Effector memory CD4-positive, alpha-beta T cell (primary cell): ENCODE results near the gene PSPC1.
"Not testable (repeated sequence)": the region's sequence is repeated elsewhere in the genome, so short reads cannot be mapped to it uniquely, and the experiment has no call there.

Experiments
- DNase-seq, 3 donors: peaks; one replicate each; pipeline ENCODE4 v3.0.0-alpha.2; 2020
- H3K27ac ChIP-seq: 2 replicates; pipeline ENCODE4 v1.7.0; 2013; ENCODE audit warnings: mild to moderate bottlenecking, low read length, moderate library complexity; ENCODE audit not compliant: insufficient read depth, poor library complexity, severe bottlenecking
- H3K27me3 ChIP-seq: replicated peaks from 2 replicates; pipeline ENCODE4 v1.7.0; 2013; ENCODE audit warnings: mild to moderate bottlenecking, low read length; ENCODE audit not compliant: insufficient read depth, control insufficient read depth, poor library complexity, severe bottlenecking
- H3K36me3 ChIP-seq: 2 replicates; pipeline ENCODE4 v1.7.0; 2013; ENCODE audit warnings: mild to moderate bottlenecking, low read length, moderate library complexity; ENCODE audit not compliant: control insufficient read depth, insufficient read depth
- H3K4me1 ChIP-seq: 2 replicates; pipeline ENCODE4 v1.7.0; 2013; ENCODE audit warnings: low read length, mild to moderate bottlenecking; ENCODE audit not compliant: control insufficient read depth, insufficient read depth, poor library complexity, severe bottlenecking
- H3K4me3 ChIP-seq: 2 replicates; pipeline ENCODE4 v1.7.0; 2013; ENCODE audit warnings: low read length, low read depth, mild to moderate bottlenecking; ENCODE audit not compliant: insufficient read depth, poor library complexity, severe bottlenecking
- H3K9me3 ChIP-seq: 2 replicates; pipeline ENCODE4 v1.7.0; 2013; ENCODE audit warnings: mild to moderate bottlenecking, low read length, moderate library complexity; ENCODE audit not compliant: control insufficient read depth

Gene PSPC1

DNA sequence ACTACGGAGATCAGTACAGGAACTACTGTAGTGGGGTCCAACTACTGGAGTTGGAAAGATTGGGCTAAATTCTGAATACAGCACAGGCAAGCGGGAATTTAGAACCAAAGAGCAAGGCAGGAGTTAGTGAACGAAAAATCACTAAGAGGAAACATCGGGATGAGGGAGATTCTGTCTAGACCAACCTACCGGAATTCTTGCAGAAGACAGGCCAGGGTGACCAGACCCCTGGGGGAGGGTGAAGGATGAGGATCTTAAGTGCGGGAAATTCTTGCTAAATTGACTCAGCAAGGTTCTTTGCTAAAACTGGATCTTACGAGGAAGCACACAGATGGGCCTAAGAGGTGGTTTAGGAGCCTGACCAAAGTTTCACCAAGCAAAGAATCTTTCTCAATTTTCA lies 13.2 kb upstream of the PSPC1 start:
- H3K27me3 ChIP-seq, result no peaks in the 10 kb centered on the region
- no peaks in the 10 kb centered on the region for H3K4me1 ChIP-seq
- DNase-seq, result no peak
- no peaks in the 10 kb centered on the region for H3K36me3 ChIP-seq
- no peaks in the 10 kb centered on the region for H3K9me3 ChIP-seq
- H3K4me3 ChIP-seq, result no peak overlapping the region
- no peak overlapping the region for H3K27ac ChIP-seq

DNA sequence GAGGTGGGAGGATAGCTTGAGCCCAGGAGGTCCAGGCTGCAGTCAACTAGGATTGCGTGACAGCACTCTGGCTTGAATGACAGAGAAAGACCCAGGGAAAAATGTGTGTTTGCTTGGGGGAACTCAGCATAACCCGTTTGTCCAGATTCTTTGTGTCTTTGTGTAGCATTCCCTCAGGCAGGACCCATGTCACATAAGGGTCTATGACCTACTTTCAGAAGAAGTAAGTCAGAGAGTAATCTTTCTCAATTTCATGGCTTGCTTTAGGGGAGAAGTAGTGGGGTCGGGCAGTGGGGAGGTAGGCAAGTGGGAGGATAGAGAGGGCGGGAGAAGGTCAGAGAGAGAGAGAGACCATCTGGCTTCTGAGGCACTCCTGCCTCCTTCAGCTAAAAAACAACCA lies 11.9 kb upstream of the PSPC1 start:
- H3K27ac ChIP-seq, result no peak overlapping the region
- no peak for DNase-seq
- H3K36me3 ChIP-seq, result no peaks in the 10 kb centered on the region
- H3K27me3 ChIP-seq, result no peaks in the 10 kb centered on the region
- no peaks in the 10 kb centered on the region for H3K9me3 ChIP-seq
- no peaks in the 10 kb centered on the region for H3K4me1 ChIP-seq
- H3K4me3 ChIP-seq, result no peak overlapping the region

DNA sequence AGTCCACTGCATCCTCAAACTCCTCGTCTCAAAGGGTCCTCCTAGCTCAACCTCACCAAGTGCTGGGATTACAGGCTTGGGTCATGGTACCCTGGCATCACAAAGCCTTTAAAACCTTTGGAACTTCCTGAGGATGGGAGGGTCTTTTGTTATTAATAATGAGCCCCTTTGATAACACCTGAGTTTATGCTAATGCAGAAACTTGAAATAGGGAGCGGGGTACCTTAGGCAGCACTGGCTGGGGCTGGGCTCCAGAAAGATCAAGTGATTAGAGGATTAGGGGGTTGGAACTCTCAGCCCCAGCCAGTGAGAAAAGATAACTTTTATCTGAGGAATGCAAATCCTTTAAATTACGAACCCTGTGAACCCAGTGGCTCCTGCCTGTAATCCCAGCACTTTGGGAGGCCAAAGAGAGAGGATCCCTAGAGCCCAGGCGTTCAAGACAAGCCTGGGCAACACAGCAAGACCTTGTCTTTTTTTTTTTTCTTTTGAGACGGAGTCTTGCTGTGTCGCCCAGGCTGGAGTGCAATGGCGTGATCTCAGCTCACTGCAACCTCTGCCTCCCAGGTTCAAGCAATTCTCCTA lies 9.3 kb upstream of the PSPC1 start:
- H3K36me3 ChIP-seq, result no peaks in the 10 kb centered on the region
- no peaks in the 10 kb centered on the region for H3K9me3 ChIP-seq
- no peaks in the 10 kb centered on the region for H3K4me1 ChIP-seq
- H3K27ac ChIP-seq, result no peak overlapping the region
- H3K4me3 ChIP-seq, result no peak overlapping the region
- no peaks in the 10 kb centered on the region for H3K27me3 ChIP-seq
- no peak for DNase-seq

- no peaks in the 10 kb centered on the region for H3K27me3 ChIP-seq
- H3K36me3 ChIP-seq, result no peaks in the 10 kb centered on the region
- no peaks in the 10 kb centered on the region for H3K9me3 ChIP-seq
- peak overlapping the region; percentile 92 for H3K27ac ChIP-seq
- H3K4me1 ChIP-seq, result no peaks in the 10 kb centered on the region
- H3K4me3 ChIP-seq, result peak overlapping the region; percentile 96
- peak; percentile 26 to 41 (median 32) for DNase-seq
These were observed 557 bp downstream of the PSPC1 start for GRCh38 chr13:19782049-19782726.

GRCh38 chr13:19781526-19781925 lies 1.2 kb downstream of the PSPC1 start:
- Histone ChIP-seq H3K27ac (peak overlapping the region; percentile 92), H3K4me3 (peak overlapping the region; percentile 96), H3K36me3 (no peaks in the 10 kb centered on the region), H3K9me3 (no peaks in the 10 kb centered on the region), H3K4me1 (no peaks in the 10 kb centered on the region), H3K27me3 (no peaks in the 10 kb centered on the region)
- DNase-seq, result no peak

GRCh38 chr13:19780753-19781418 lies 1.9 kb downstream of the PSPC1 start:
- H3K4me3 ChIP-seq, result peak overlapping the region; percentile 96
- DNase-seq, H3K27ac ChIP-seq: not testable (repeated sequence)

GRCh38 chr13:19772306-19772705 lies 10.4 kb downstream of the PSPC1 start:
- Histone ChIP-seq H3K27me3 (no peaks in the 10 kb centered on the region), H3K36me3 (peaks cover 21% of the 10 kb centered on the region), H3K4me3 (no peak overlapping the region), H3K27ac (no peak overlapping the region), H3K4me1 (peaks cover 6% of the 10 kb centered on the region), H3K9me3 (no peaks in the 10 kb centered on the region)
- no peak for DNase-seq

More at GRCh38 chr13:19780753-19781418, 1.9 kb downstream of the PSPC1 start:
- not testable (repeated sequence) for H3K36me3 ChIP-seq, H3K4me1 ChIP-seq, H3K27me3 ChIP-seq, H3K9me3 ChIP-seq

GRCh38 chr13:19769854-19770253 lies 12.9 kb downstream of the PSPC1 start:
- H3K4me3 ChIP-seq, result no peak overlapping the region
- no peaks in the 10 kb centered on the region for H3K27me3 ChIP-seq
- no peak for DNase-seq
- H3K9me3 ChIP-seq, result no peaks in the 10 kb centered on the region
- H3K4me1 ChIP-seq, result peaks cover 13% of the 10 kb centered on the region
- H3K36me3 ChIP-seq, result peaks cover 21% of the 10 kb centered on the region
- H3K27ac ChIP-seq, result no peak overlapping the region

DNA sequence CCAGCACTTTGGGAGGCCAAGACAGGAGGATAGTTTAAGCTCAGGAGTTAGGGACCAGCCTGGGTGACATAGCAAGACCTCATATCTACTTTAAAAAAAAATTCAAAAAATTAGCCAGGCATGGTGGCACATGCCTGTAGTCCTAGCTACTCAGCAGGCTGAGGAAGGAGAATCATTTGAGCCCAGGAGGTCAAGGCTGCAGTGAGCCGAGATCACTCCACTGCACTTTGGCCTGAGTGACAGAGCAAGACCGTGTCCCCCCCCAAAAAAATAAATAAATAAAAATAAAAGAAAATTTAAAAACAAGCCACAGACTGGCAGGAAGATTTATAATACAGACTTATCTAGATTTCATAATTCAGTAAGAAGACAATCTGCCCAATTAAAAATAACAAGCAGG lies 14.8 kb downstream of the PSPC1 start:
- Histone ChIP-seq H3K27ac (no peak overlapping the region), H3K4me3 (no peak overlapping the region), H3K27me3 (no peaks in the 10 kb centered on the region), H3K9me3 (no peaks in the 10 kb centered on the region), H3K36me3 (peaks cover 26% of the 10 kb centered on the region), H3K4me1 (peaks cover 13% of the 10 kb centered on the region)
- no peak for DNase-seq

GRCh38 chr13:19766591-19766990 lies 16.2 kb downstream of the PSPC1 start:
- H3K9me3 ChIP-seq, result no peaks in the 10 kb centered on the region
- H3K4me1 ChIP-seq, result peaks cover 9% of the 10 kb centered on the region
- DNase-seq, result no peak
- H3K36me3 ChIP-seq, result peaks cover 17% of the 10 kb centered on the region
- no peak overlapping the region for H3K4me3 ChIP-seq
- H3K27me3 ChIP-seq, result no peaks in the 10 kb centered on the region
- H3K27ac ChIP-seq, result no peak overlapping the region
